H1 (cell line): ENCODE data around the gene GLCE. TPM values are rescaled to one million over a fixed set of nuclear protein-coding genes. Genes with fewer than 3 reads are reported as not detected.

Source experiments
- CTCF ChIA-PET: fragments of 300-600 bp; sonication (Branson Sonifier 250); formaldehyde crosslinking; loops from one replicate; lab custom pipeline; 2021; ENCODE audit not compliant: partially characterized antibody; lab: Charles Lee
- POLR2A ChIA-PET: fragments of 300-600 bp; sonication (Branson Sonifier 250); formaldehyde crosslinking; loops from one replicate; lab custom pipeline; 2021; ENCODE audit warnings: inconsistent platforms; ENCODE audit not compliant: partially characterized antibody; lab: Charles Lee
- DNase-seq, 2 experiments: peaks; one replicate each; pipeline versions ENCODE4 v3.0.0 to v3.0.0-alpha.2; 2010 to 2022; ENCODE audit warnings: low spot score in 2 of 2, low read depth in 1 of 2, mixed read lengths in 1 of 2
- FAIRE-seq: peaks from 2 replicates; lab custom pipeline; 2011; peaks lifted over from hg19 to GRCh38; lab: Jason Lieb, UNC
- H2AFZ ChIP-seq: 2 replicates; pipeline ENCODE4 v1.8.1; 2012; ENCODE audit warnings: low read length, inconsistent platforms
- H2AK5ac ChIP-seq: 2 replicates; pipeline ENCODE4 v1.6.1; 2013; ENCODE audit warnings: low read depth, low read length
- H2BK120ac ChIP-seq: replicated peaks from 2 replicates; pipeline ENCODE3; 2013; ENCODE audit warnings: low read depth, low read length, inconsistent platforms
- H2BK12ac ChIP-seq: 2 replicates; pipeline ENCODE4 v1.6.1; 2013; ENCODE audit warnings: low read depth, low read length
- H2BK15ac ChIP-seq: 2 replicates; pipeline ENCODE4 v1.6.1; 2013; ENCODE audit warnings: low read length
- H2BK20ac ChIP-seq: 2 replicates; pipeline ENCODE4 v1.6.1; 2013; ENCODE audit warnings: low read length
- H2BK5ac ChIP-seq: 2 replicates; pipeline ENCODE4 v1.6.1; 2013; ENCODE audit warnings: low read depth, low read length
- H3K14ac ChIP-seq: 2 replicates; pipeline ENCODE4 v1.6.1; 2013; ENCODE audit warnings: inconsistent platforms; ENCODE audit not compliant: insufficient read length
- H3K18ac ChIP-seq: 2 replicates; pipeline ENCODE4 v1.6.1; 2013; ENCODE audit warnings: low read length; ENCODE audit errors: extremely low read depth
- H3K23ac ChIP-seq: 2 replicates; pipeline ENCODE4 v1.6.1; 2013; ENCODE audit warnings: inconsistent platforms; ENCODE audit not compliant: insufficient read length
- H3K23me2 ChIP-seq: 2 replicates; pipeline ENCODE4 v1.6.1; 2013; ENCODE audit warnings: low read depth, low read length
- H3K27ac ChIP-seq: 2 replicates; pipeline ENCODE4 v1.6.1; 2011; ENCODE audit warnings: low read depth, low read length, inconsistent platforms
- H3K27me3 ChIP-seq, 4 experiments: replicated peaks in 1 of 4; 1 replicate in 1 of 4; 2 replicates in 3 of 4; pipeline versions ENCODE4 v1.6.1 to v1.8.1; 2011 to 2013; ENCODE audit warnings: low read length in 3 of 4, mild to moderate bottlenecking in 3 of 4, inconsistent platforms in 2 of 4, mixed read lengths in 2 of 4, moderate library complexity in 1 of 4; ENCODE audit not compliant: control insufficient read depth in 3 of 4, insufficient read depth in 3 of 4; ENCODE audit errors: extremely low read depth in 1 of 4
- H3K36me3 ChIP-seq, 4 experiments: 2 replicates each; pipeline versions ENCODE4 v1.6.1 to v1.8.1; 2011 to 2013; ENCODE audit warnings: mild to moderate bottlenecking in 4 of 4, low read length in 3 of 4, moderate library complexity in 2 of 4, control low read depth in 1 of 4, inconsistent platforms in 1 of 4; ENCODE audit not compliant: insufficient read depth in 4 of 4, control insufficient read depth in 2 of 4
- H3K4ac ChIP-seq: replicated peaks from 2 replicates; pipeline ENCODE3; 2013; ENCODE audit warnings: low read length, low read depth, mixed read lengths, inconsistent platforms; ENCODE audit not compliant: insufficient read length
- H3K4me1 ChIP-seq, 4 experiments: replicated peaks in 1 of 4; 1 replicate in 1 of 4; 2 replicates in 3 of 4; pipeline versions ENCODE4 v1.6.1 to v1.8.1; 2011 to 2013; ENCODE audit warnings: low read length in 3 of 4, inconsistent platforms in 2 of 4, mixed read lengths in 1 of 4; ENCODE audit not compliant: insufficient read depth in 4 of 4, control insufficient read depth in 3 of 4
- H3K4me2 ChIP-seq, 2 experiments: 2 replicates each; pipeline versions ENCODE4 v1.6.1 to v1.8.1; 2011 to 2013; ENCODE audit warnings: low read depth in 2 of 2, low read length in 2 of 2, control low read depth in 1 of 2, inconsistent platforms in 1 of 2, mild to moderate bottlenecking in 1 of 2; ENCODE audit not compliant: insufficient read depth in 1 of 2
- H3K4me3 ChIP-seq, 4 experiments: fragments of 200-600, 300-600 bp in 1 of 4; sonication (generic), shearing (Covaris generic), sonication (Bioruptor Twin) in 1 of 4; 2 replicates each; pipeline versions ENCODE4 v1.5.1 to v1.8.1; 2011 to 2016; ENCODE audit warnings: low read length in 4 of 4, low read depth in 3 of 4, control low read depth in 2 of 4, inconsistent platforms in 2 of 4, mild to moderate bottlenecking in 2 of 4, mixed read lengths in 1 of 4, moderate library complexity in 1 of 4; ENCODE audit not compliant: insufficient read depth in 2 of 4; ENCODE audit errors: extremely low read depth in 1 of 4
- H3K56ac ChIP-seq: replicated peaks from 2 replicates; pipeline ENCODE3; 2013; ENCODE audit warnings: low read depth, mild to moderate bottlenecking, mixed read lengths, low read length, inconsistent platforms; ENCODE audit not compliant: insufficient read length
- H3K79me1 ChIP-seq: 2 replicates; pipeline ENCODE4 v1.6.1; 2013; ENCODE audit warnings: low read depth, low read length, control low read depth
- H3K79me2 ChIP-seq, 2 experiments: 2 replicates each; pipeline versions ENCODE4 v1.6.1 to v1.8.1; 2012 to 2013; ENCODE audit warnings: low read length in 2 of 2, mild to moderate bottlenecking in 2 of 2, inconsistent platforms in 1 of 2; ENCODE audit not compliant: insufficient read depth in 2 of 2, control insufficient read depth in 1 of 2
- H3K9ac ChIP-seq, 4 experiments: replicated peaks in 1 of 4; 1 replicate in 1 of 4; 2 replicates in 3 of 4; pipeline versions ENCODE4 v1.6.1 to v1.8.1; 2011 to 2013; ENCODE audit warnings: low read depth in 3 of 4, low read length in 3 of 4, control low read depth in 2 of 4, mild to moderate bottlenecking in 2 of 4, moderate library complexity in 2 of 4, inconsistent platforms in 1 of 4; ENCODE audit errors: extremely low read depth in 1 of 4
- H3K9me3 ChIP-seq, 2 experiments: 2 replicates each; pipeline versions ENCODE4 v1.6.1 to v1.8.1; 2012 to 2013; ENCODE audit warnings: mild to moderate bottlenecking in 2 of 2, moderate library complexity in 2 of 2, control low read depth in 1 of 2, inconsistent platforms in 1 of 2, low read depth in 1 of 2, low read length in 1 of 2, mixed read lengths in 1 of 2; ENCODE audit not compliant: insufficient read depth in 2 of 2
- H4K20me1 ChIP-seq, 2 experiments: replicated peaks in 1 of 2; 2 replicates each; pipeline versions ENCODE3 to v1.8.1; 2011 to 2013; ENCODE audit warnings: inconsistent platforms in 2 of 2, low read length in 2 of 2, mild to moderate bottlenecking in 1 of 2; ENCODE audit not compliant: insufficient read depth in 2 of 2, control insufficient read depth in 1 of 2
- H4K5ac ChIP-seq: 2 replicates; pipeline ENCODE4 v1.6.1; 2013; ENCODE audit warnings: low read length, low read depth, mixed read lengths, inconsistent platforms; ENCODE audit not compliant: insufficient read length
- H4K8ac ChIP-seq: 2 replicates; pipeline ENCODE4 v1.8.0; 2013; ENCODE audit warnings: mild to moderate bottlenecking, moderate library complexity, low read length, inconsistent platforms; ENCODE audit not compliant: insufficient read depth; ENCODE audit errors: extremely low read depth
- H4K91ac ChIP-seq: replicated peaks from 2 replicates; pipeline ENCODE3; 2013; ENCODE audit warnings: low read length, mixed read lengths, inconsistent platforms; ENCODE audit not compliant: insufficient read length
- MAFK ChIP-seq: IDR thresholded peaks from 2 replicates; pipeline ENCODE4 v1.6.1; 2012; ENCODE audit warnings: low read depth, mild to moderate bottlenecking, improper control_type of control experiment, low read length
- polyA plus RNA-seq, 7 experiments: library from polyadenylated mRNA; depleted of rRNA in 3 of 7; stranded (reverse) in 5 of 7; unstranded in 2 of 7; fragments of >200 nt in 5 of 7; fragments of 200-250 nt in 2 of 7; gene quantifications; 1 replicate in 5 of 7; 2 replicates in 1 of 7; 4 replicates in 1 of 7; pipeline versions ENCODE4 v1.2.1 to v1.2.3, GENCODE V29; 2011 to 2013; ENCODE audit warnings: missing spikeins in 2 of 7, mixed read lengths in 2 of 7
- total RNA-seq: library from RNA; stranded (reverse); fragmentation: NEBNext Ultra II Directional; extraction: Animal tissue kit (Norgen Biotek cat#: 25700); gene quantifications from 2 replicates; pipeline ENCODE4 v1.2.1, GENCODE V29; 2021
- TF ChIP-seq, protein P1 (sequence below): IDR thresholded peaks from 2 replicates; pipeline ENCODE4 v1.6.1; 2011; ENCODE audit warnings: low read depth, mild to moderate bottlenecking, low read length; ENCODE audit not compliant: insufficient read depth

Gene GLCE
- total and polyA plus RNA-seq, 2 of the 8 experiments (the other 6 are each of a cell fraction or from before 2014, with no cell fraction given): 17.1 to 22.7 TPM

DNA sequence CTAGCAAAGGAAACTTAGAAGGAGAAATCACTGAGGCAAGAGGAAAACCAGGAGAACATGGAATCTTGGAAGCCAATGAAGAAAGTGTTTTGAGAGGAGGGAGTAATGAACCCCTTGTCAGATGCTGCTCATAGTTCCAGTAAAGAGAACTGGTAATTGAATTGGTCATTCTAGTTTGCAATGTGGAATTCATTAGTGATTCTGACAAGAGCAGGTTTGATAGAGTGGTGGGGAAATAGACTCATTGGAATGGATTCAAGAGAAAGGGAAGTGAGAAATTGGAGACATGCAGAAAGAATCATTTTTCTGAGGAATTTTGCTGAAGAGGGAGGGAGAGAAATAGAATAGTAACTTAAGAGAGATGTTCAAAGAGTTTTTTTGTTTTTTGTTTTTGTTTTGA is 21.0 kb downstream of the GLCE start:
- Histone ChIP-seq H3K4me1 (no peaks in the 10 kb centered on the region), H3K79me2 (peaks cover 0 to 84% of the 10 kb centered on the region in 2 experiments; a peak in 2 of 4 replicates), H4K20me1 (peaks cover 0 to 2% of the 10 kb centered on the region in 2 experiments), H3K79me1 (no peaks in the 10 kb centered on the region; the same call in 1 of the 2 replicates), H2BK20ac (no peak overlapping the region), H4K8ac (no peak overlapping the region), H3K36me3 (no peaks in the 10 kb centered on the region), H3K23ac (no peak overlapping the region), H3K27me3 (no peaks in the 10 kb centered on the region), H3K9me3 (no peaks in the 10 kb centered on the region), H3K18ac (no peak overlapping the region), H3K9ac (no peak overlapping the region), H3K23me2 (no peaks in the 10 kb centered on the region; the same call in 1 of the 2 replicates), H2BK120ac (no peak overlapping the region), H3K56ac (no peak overlapping the region), H2BK5ac (no peak overlapping the region), H2AFZ (no peak overlapping the region), H4K5ac (no peak overlapping the region), H4K91ac (no peak overlapping the region), H3K4me3 (no peak overlapping the region), H3K14ac (no peak overlapping the region), H3K4me2 (no peak overlapping the region), H3K4ac (no peak overlapping the region), H3K27ac (no peak overlapping the region), H2BK15ac (no peak overlapping the region), H2AK5ac (no peak overlapping the region), H2BK12ac (no peak overlapping the region)
- FAIRE-seq (no peak), DNase-seq (no peak)
- POLR2A ChIA-PET: no interaction called here
- CTCF ChIA-PET: no interaction called here
- no peak for TF ChIP-seq MAFK
- TF ChIP-seq, protein P1, sequence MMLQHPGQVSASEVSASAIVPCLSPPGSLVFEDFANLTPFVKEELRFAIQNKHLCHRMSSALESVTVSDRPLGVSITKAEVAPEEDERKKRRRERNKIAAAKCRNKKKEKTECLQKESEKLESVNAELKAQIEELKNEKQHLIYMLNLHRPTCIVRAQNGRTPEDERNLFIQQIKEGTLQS: no peak
